Adipocyte (in vitro differentiated cells): ENCODE results near the gene PEX13.
"Not testable (repeated sequence)": the region's sequence is repeated elsewhere in the genome, so short reads cannot be mapped to it uniquely, and the experiment has no call there.

ENCODE experiments used
- DNase-seq: peaks from one replicate; pipeline ENCODE4 v3.0.0-alpha.2; 2015; ENCODE audit warnings: low read depth
- H3K27me3 ChIP-seq: replicated peaks from 2 replicates; pipeline ENCODE4 v1.7.0; 2013; ENCODE audit warnings: mild to moderate bottlenecking, low read length, moderate library complexity; ENCODE audit not compliant: control insufficient read depth, insufficient read depth
- H3K36me3 ChIP-seq: 2 replicates; pipeline ENCODE4 v1.7.0; 2013; ENCODE audit warnings: low read length, mild to moderate bottlenecking, moderate library complexity; ENCODE audit not compliant: control insufficient read depth, insufficient read depth, severe bottlenecking
- H3K4me1 ChIP-seq: 2 replicates; pipeline ENCODE4 v1.7.0; 2013; ENCODE audit warnings: mild to moderate bottlenecking, low read length, moderate library complexity; ENCODE audit not compliant: control insufficient read depth, insufficient read depth
- H3K4me3 ChIP-seq: 2 replicates; pipeline ENCODE4 v1.7.0; 2013; ENCODE audit warnings: mild to moderate bottlenecking, low read length, moderate library complexity
- H3K9ac ChIP-seq: 2 replicates; pipeline ENCODE4 v1.7.0; 2013; ENCODE audit warnings: mild to moderate bottlenecking, low read length, moderate library complexity
- H3K9me3 ChIP-seq: 2 replicates; pipeline ENCODE4 v1.7.0; 2013; ENCODE audit warnings: mild to moderate bottlenecking, low read length, moderate library complexity; ENCODE audit not compliant: control insufficient read depth

The PEX13 gene

GRCh38 chr2:61011678-61012077 is 5.8 kb upstream of the PEX13 start:
- Histone ChIP-seq H3K4me1 (peaks cover 36% of the 10 kb centered on the region), H3K27me3 (no peaks in the 10 kb centered on the region), H3K9ac (peak overlapping the region; percentile 66), H3K4me3 (peak overlapping the region; percentile 56), H3K9me3 (no peaks in the 10 kb centered on the region), H3K36me3 (no peaks in the 10 kb centered on the region)
- peak; percentile 67 for DNase-seq

- H3K9ac ChIP-seq: peak overlapping the region; percentile 66
- peak overlapping the region; percentile 56 for H3K4me3 ChIP-seq
- peaks cover 33% of the 10 kb centered on the region for H3K4me1 ChIP-seq
- not testable (repeated sequence) for H3K27me3 ChIP-seq, H3K9me3 ChIP-seq, H3K36me3 ChIP-seq
- peak; percentile 66 for DNase-seq
Measured at GRCh38 chr2:61012303-61012702, 5.2 kb upstream of the PEX13 start.

GRCh38 chr2:61013382-61013781 is 4.1 kb upstream of the PEX13 start:
- H3K9ac ChIP-seq: no peak overlapping the region
- DNase-seq: no peak
- H3K4me3 ChIP-seq: no peak overlapping the region
- no peaks in the 10 kb centered on the region for H3K9me3 ChIP-seq
- no peaks in the 10 kb centered on the region for H3K36me3 ChIP-seq
- H3K27me3 ChIP-seq: no peaks in the 10 kb centered on the region
- peaks cover 33% of the 10 kb centered on the region for H3K4me1 ChIP-seq

GRCh38 chr2:61014763-61015162 is 2.8 kb upstream of the PEX13 start:
- no peak overlapping the region for H3K9ac ChIP-seq
- no peaks in the 10 kb centered on the region for H3K36me3 ChIP-seq
- no peak overlapping the region for H3K4me3 ChIP-seq
- peaks cover 44% of the 10 kb centered on the region for H3K4me1 ChIP-seq
- no peaks in the 10 kb centered on the region for H3K9me3 ChIP-seq
- H3K27me3 ChIP-seq: no peaks in the 10 kb centered on the region
- DNase-seq: no peak

- peaks cover 44% of the 10 kb centered on the region for H3K4me1 ChIP-seq
- H3K27me3 ChIP-seq: no peaks in the 10 kb centered on the region
- H3K36me3 ChIP-seq: no peaks in the 10 kb centered on the region
- H3K9me3 ChIP-seq: no peaks in the 10 kb centered on the region
- H3K9ac ChIP-seq: peak overlapping the region; percentile 94
- peak overlapping the region; percentile 99 for H3K4me3 ChIP-seq
- no peak for DNase-seq
Measured at GRCh38 chr2:61015976-61016375, 1.5 kb upstream of the PEX13 start.

- Histone ChIP-seq H3K36me3 (no peaks in the 10 kb centered on the region), H3K27me3 (no peaks in the 10 kb centered on the region), H3K4me1 (peaks cover 42% of the 10 kb centered on the region), H3K4me3 (peak overlapping the region; percentile 99), H3K9ac (peak overlapping the region; percentile 94), H3K9me3 (no peaks in the 10 kb centered on the region)
- peak; percentile 20 for DNase-seq
Measured at GRCh38 chr2:61016392-61017002, 1.0 kb upstream of the PEX13 start.

GRCh38 chr2:61017003-61017555 is 441 bp upstream of the PEX13 start:
- Histone ChIP-seq H3K4me3 (peak overlapping the region; percentile 99), H3K4me1 (peaks cover 36% of the 10 kb centered on the region), H3K27me3 (no peaks in the 10 kb centered on the region), H3K36me3 (no peaks in the 10 kb centered on the region), H3K9me3 (no peaks in the 10 kb centered on the region), H3K9ac (peak overlapping the region; percentile 94)
- peak; percentile 91 for DNase-seq

- no peaks in the 10 kb centered on the region for H3K9me3 ChIP-seq
- H3K36me3 ChIP-seq: no peaks in the 10 kb centered on the region
- H3K27me3 ChIP-seq: no peaks in the 10 kb centered on the region
- no peak for DNase-seq
- H3K4me1 ChIP-seq: peaks cover 33% of the 10 kb centered on the region
- H3K4me3 ChIP-seq: peak overlapping the region; percentile 99
- peak overlapping the region; percentile 94 for H3K9ac ChIP-seq
Measured at GRCh38 chr2:61018318-61018755, 817 bp downstream of the PEX13 start.

GRCh38 chr2:61018798-61019197 is 1.3 kb downstream of the PEX13 start:
- peak overlapping the region; percentile 94 for H3K9ac ChIP-seq
- peaks cover 33% of the 10 kb centered on the region for H3K4me1 ChIP-seq
- peak overlapping the region; percentile 99 for H3K4me3 ChIP-seq
- no peaks in the 10 kb centered on the region for H3K27me3 ChIP-seq
- DNase-seq: no peak
- no peaks in the 10 kb centered on the region for H3K36me3 ChIP-seq
- H3K9me3 ChIP-seq: no peaks in the 10 kb centered on the region

- Histone ChIP-seq H3K9ac (no peak overlapping the region), H3K9me3 (no peaks in the 10 kb centered on the region), H3K4me1 (peaks cover 16% of the 10 kb centered on the region), H3K36me3 (no peaks in the 10 kb centered on the region), H3K4me3 (no peak overlapping the region), H3K27me3 (no peaks in the 10 kb centered on the region)
- no peak for DNase-seq
Measured at GRCh38 chr2:61021228-61021660, 3.7 kb downstream of the PEX13 start.

- Histone ChIP-seq H3K9me3 (no peaks in the 10 kb centered on the region), H3K9ac (no peak overlapping the region), H3K4me1 (peaks cover 8% of the 10 kb centered on the region), H3K4me3 (no peak overlapping the region), H3K27me3 (no peaks in the 10 kb centered on the region), H3K36me3 (no peaks in the 10 kb centered on the region)
- no peak for DNase-seq
Measured at GRCh38 chr2:61023670-61024069, 6.2 kb downstream of the PEX13 start.

- no peaks in the 10 kb centered on the region for H3K9me3 ChIP-seq
- DNase-seq: no peak
- no peak overlapping the region for H3K9ac ChIP-seq
- H3K4me3 ChIP-seq: no peak overlapping the region
- no peaks in the 10 kb centered on the region for H3K4me1 ChIP-seq
- H3K27me3 ChIP-seq: no peaks in the 10 kb centered on the region
- H3K36me3 ChIP-seq: peaks cover 32% of the 10 kb centered on the region
Measured at GRCh38 chr2:61029533-61029932, 12.0 kb downstream of the PEX13 start.
